ENCODE measurements around the gene MORN1.

GRCh38 chr1:2288311-2288710 lies 103.0 kb downstream of the MORN1 start:
- no peak for TF ChIP-seq CTCF (IDR thresholded peaks at IDR 0.05)
- TF ChIP-seq POLR2A (IDR thresholded peaks at IDR 0.05), result no peak
